K562 (cell line): ENCODE measurements around the gene PAH. TPM values are rescaled to one million over a fixed set of nuclear protein-coding genes. Genes with fewer than 3 reads are reported as not detected.

Source experiments
- ATAC-seq: fragments of 200-7000 bp; cut with Tn5 transposase; 3 replicates; pipeline ENCODE4 v1.9.1; 2020; ENCODE audit warnings: moderate library complexity
- BruUV-seq: library from RNA; stranded (reverse); fragments of 400-500 nt; replicated peaks from 2 replicates; lab custom pipeline; 2021; lab: Mats Ljungman, UMichigan
- CTCF ChIA-PET: fragments of 300-600 bp; formaldehyde crosslinking; extraction: SDS; loops from one replicate; lab custom pipeline; 2021; ENCODE audit warnings: low intra/inter-chr PET ratio; lab: Yijun Ruan, JAX
- POLR2A ChIA-PET: fragments of 300-600, 350-650 bp; sonication (Branson Sonifier 250); formaldehyde crosslinking; extraction: SDS; loops from one replicate; lab custom pipeline; 2021; ENCODE audit warnings: antibody characterized with exemption, inconsistent platforms; lab: Yijun Ruan, JAX
- DNase-seq, 4 experiments: peaks; one replicate each; pipeline versions ENCODE4 v3.0.0 to v3.0.0-alpha.2; 2011 to 2018; ENCODE audit warnings: low spot score in 3 of 4, mixed read lengths in 3 of 4; ENCODE audit errors: extremely low read depth in 1 of 4
- FAIRE-seq: peaks from 2 replicates; lab custom pipeline; 2011; peaks lifted over from hg19 to GRCh38; lab: Jason Lieb, UNC
- H2AFZ ChIP-seq: 2 replicates; pipeline ENCODE4 v1.6.0; 2011; ENCODE audit warnings: low read depth, low read length, control low read depth, inconsistent platforms
- H3K27ac ChIP-seq: fragments of 200-600 bp; 3 replicates; pipeline ENCODE4 v1.8.0; 2011; ENCODE audit warnings: low read depth, mild to moderate bottlenecking, control low read depth, inconsistent platforms, low read length, moderate library complexity, mixed read lengths; ENCODE audit errors: extremely low read depth
- H3K27me3 ChIP-seq, 2 experiments: fragments of 300-600 bp in 1 of 2; 2 replicates in 1 of 2; 3 replicates in 1 of 2; pipeline versions ENCODE4 v1.6.0 to v1.8.0; 2011; ENCODE audit warnings: inconsistent platforms in 2 of 2, low read length in 2 of 2, mild to moderate bottlenecking in 1 of 2, mixed read lengths in 1 of 2, moderate library complexity in 1 of 2; ENCODE audit not compliant: control insufficient read depth in 2 of 2, insufficient read depth in 2 of 2
- H3K36me3 ChIP-seq: fragments of 300-600 bp; 3 replicates; pipeline ENCODE4 v1.8.0; 2011; ENCODE audit warnings: mild to moderate bottlenecking, low read length, inconsistent platforms; ENCODE audit not compliant: control insufficient read depth, insufficient read depth
- H3K4me1 ChIP-seq, 2 experiments: fragments of 200-600 bp in 1 of 2; replicated peaks in 1 of 2; 2 replicates in 1 of 2; 3 replicates in 1 of 2; pipeline versions ENCODE4 v1.5.1 to v1.8.0; 2011; ENCODE audit warnings: inconsistent platforms in 2 of 2, low read length in 2 of 2, mild to moderate bottlenecking in 1 of 2, mixed read lengths in 1 of 2, moderate library complexity in 1 of 2; ENCODE audit not compliant: control insufficient read depth in 2 of 2, insufficient read depth in 2 of 2
- H3K4me2 ChIP-seq: 2 replicates; pipeline ENCODE4 v1.6.1; 2011; ENCODE audit warnings: low read length, control low read depth, inconsistent platforms, mixed read lengths; ENCODE audit not compliant: insufficient read depth
- H3K4me3 ChIP-seq: fragments of 200-600 bp; sonication (generic), shearing (Covaris generic); 2 replicates; pipeline ENCODE4 v1.5.1; 2016; ENCODE audit warnings: control low read depth, inconsistent platforms
- H3K79me2 ChIP-seq: fragments of 200-600 bp; 3 replicates; pipeline ENCODE4 v1.8.0; 2011; ENCODE audit warnings: low read length, inconsistent platforms; ENCODE audit not compliant: control insufficient read depth, insufficient read depth
- H3K9ac ChIP-seq, 2 experiments: 2 replicates each; pipeline versions ENCODE4 v1.6.0 to v1.6.1; 2011; ENCODE audit warnings: low read depth in 2 of 2, low read length in 2 of 2, control low read depth in 1 of 2, inconsistent platforms in 1 of 2, mild to moderate bottlenecking in 1 of 2, mixed read lengths in 1 of 2; ENCODE audit not compliant: insufficient read depth in 1 of 2
- H3K9me1 ChIP-seq: one replicate; pipeline ENCODE4 v1.6.0; 2011; ENCODE audit warnings: inconsistent platforms, mild to moderate bottlenecking, low read length, moderate library complexity; ENCODE audit not compliant: control insufficient read depth, insufficient read depth
- H3K9me3 ChIP-seq: replicated peaks from 2 replicates; pipeline ENCODE4 v1.5.1; 2011; ENCODE audit warnings: low read depth, low read length, inconsistent platforms; ENCODE audit not compliant: control insufficient read depth, insufficient read depth
- H4K20me1 ChIP-seq: replicated peaks from 2 replicates; pipeline ENCODE4 v1.6.1; 2011; ENCODE audit warnings: low read length, inconsistent platforms, mixed read lengths; ENCODE audit not compliant: control insufficient read depth, insufficient read depth
- BHLHE40 ChIP-seq: IDR thresholded peaks from 2 replicates; pipeline ENCODE4 v1.6.1; 2011; ENCODE audit warnings: low read length, improper control_type of control experiment
- C11orf30 ChIP-seq: fragments of 450-650 bp; IDR thresholded peaks from 2 replicates; pipeline ENCODE4 v1.6.1; 2016; ENCODE audit warnings: low read depth, mild to moderate bottlenecking
- COPS2 ChIP-seq: fragments of 450-650 bp; conservative IDR thresholded peaks from 2 replicates; pipeline ENCODE4 v1.6.1; 2016; ENCODE audit warnings: mild to moderate bottlenecking, moderate library complexity
- CTCF ChIP-seq, 3 experiments: IDR thresholded peaks in 2 of 3; conservative IDR thresholded peaks in 1 of 3; 2 replicates each; pipeline ENCODE4 v1.5.1; 2011 to 2012; ENCODE audit warnings: low read length in 3 of 3, mild to moderate bottlenecking in 3 of 3, control low read depth in 2 of 3, improper control_type of control experiment in 1 of 3, inconsistent platforms in 1 of 3, low read depth in 1 of 3, mixed read lengths in 1 of 3, moderate library complexity in 1 of 3; ENCODE audit not compliant: insufficient read depth in 2 of 3
- DEAF1 ChIP-seq: fragments of 450-650 bp; formaldehyde crosslinking; IDR thresholded peaks from 2 replicates; pipeline ENCODE4 v1.4.0; 2020; ENCODE audit warnings: mild to moderate bottlenecking, moderate library complexity
- RAD21 ChIP-seq, 2 experiments: fragments of 250-450 bp in 1 of 2; fragments of 450-650 bp in 1 of 2; sonication (Bioruptor Pico) in 1 of 2; formaldehyde crosslinking in 1 of 2; IDR thresholded peaks in 1 of 2; conservative IDR thresholded peaks in 1 of 2; 2 replicates each; pipeline versions ENCODE4 v1.4.0 to v1.8.0; 2020 to 2022; ENCODE audit warnings: mild to moderate bottlenecking in 2 of 2, moderate library complexity in 1 of 2
- SMARCB1 ChIP-seq: IDR thresholded peaks from 2 replicates; pipeline ENCODE4 v1.6.1; 2011; ENCODE audit warnings: improper control_type of control experiment, low read depth; ENCODE audit not compliant: insufficient read length
- SRF ChIP-seq, 2 experiments: fragments of 250-450, 450-650 bp in 1 of 2; sonication (Bioruptor Pico) in 1 of 2; sonication (generic) in 1 of 2; formaldehyde crosslinking; IDR thresholded peaks; 2 replicates each; pipeline versions ENCODE4 v1.5.0 to v1.5.1; 2020 to 2022; ENCODE audit warnings: mild to moderate bottlenecking in 1 of 2, missing genetic modification reagents in 1 of 2
- WGBS: fragments of 100-300 bp; shearing (Covaris generic); methylation state at CpG from one replicate; pipeline ENCODE4 v1.1.6; 2016; ENCODE audit warnings: low coverage, mixed read lengths; ENCODE audit not compliant: insufficient coverage; ENCODE audit errors: missing lambda C conversion rate; 5-methylcytosine and 5-hydroxymethylcytosine counted together
- in situ Hi-C: fragments of 300-500 bp; cut with MboI; formaldehyde crosslinking; loops from 4 replicates; pipeline ENCODE4 v1.15.0; 2018; ENCODE audit warnings: inconsistent platforms, mixed read lengths
- intact Hi-C: fragments of 100-400 bp; cut with micrococcal nuclease; formaldehyde crosslinking; loops from 2 replicates; pipeline ENCODE4 v1.14.2; 2022
- polyA plus RNA-seq, 8 experiments: library from polyadenylated mRNA; depleted of rRNA in 4 of 8; stranded (reverse) in 5 of 8; unstranded in 3 of 8; fragments of >200 nt; fragmentation: Nextera tagmentation in 2 of 8; fragmentation: Illumina TruSeq in 1 of 8; extraction: Ambion mirVana in 2 of 8; extraction: Trizol in 1 of 8; gene quantifications; 2 replicates each; pipeline versions ENCODE4 v1.2.1 to v1.2.3, GENCODE V29; 2011 to 2014; ENCODE audit warnings: inconsistent platforms in 1 of 8, missing spikeins in 1 of 8
- total RNA-seq, 7 experiments: library from RNA; depleted of rRNA in 6 of 7; stranded (reverse); fragments of >200 nt in 6 of 7; fragmentation: Illumina TruSeq in 2 of 7; extraction: Trizol in 2 of 7; gene quantifications; 2 replicates each; pipeline versions ENCODE4 v1.2.1 to v1.2.3, GENCODE V29; 2011 to 2021; ENCODE audit warnings: low replicate concordance in 1 of 7
- TF ChIP-seq, protein P1 (sequence below), 2 experiments: fragments of 450-650 bp; formaldehyde crosslinking in 1 of 2; IDR thresholded peaks; 2 replicates each; pipeline versions ENCODE4 v1.4.0 to v1.6.1; 2014 to 2020; ENCODE audit warnings: mild to moderate bottlenecking in 2 of 2, borderline replicate concordance in 1 of 2, low read depth in 1 of 2

Gene PAH
- total and polyA plus RNA-seq, 9 of the 15 experiments (the other 6 are each of a cell fraction or from before 2014, with no cell fraction given), result 0.13 to 0.75 (median 0.69) TPM; not detected in 6

- in situ Hi-C loops, result no loop called here
- no TSS peak for BruUV-seq
- FAIRE-seq (peak; percentile 80), ATAC-seq (peak; percentile 60; the same call in 2 of the 3 replicates), DNase-seq (peak; percentile 45 to 56 (median 52))
- H3K9ac ChIP-seq, result no peak overlapping the region
- no peak overlapping the region for H2AFZ ChIP-seq
- H3K4me3 ChIP-seq, result no peak overlapping the region
- peaks cover 0 to 3% of the 10 kb centered on the region in 2 experiments; a peak in 1 of 5 replicates for H3K4me1 ChIP-seq
- H3K27me3 ChIP-seq, result no peaks in the 10 kb centered on the region
- H3K4me2 ChIP-seq, result no peak overlapping the region
- no peaks in the 10 kb centered on the region for H3K36me3 ChIP-seq
- no peaks in the 10 kb centered on the region for H3K9me3 ChIP-seq
- no peak overlapping the region for H3K27ac ChIP-seq
- POLR2A ChIA-PET, result no interaction called here
- CTCF ChIA-PET, result interaction anchor here (1.6 to 1.7 kb wide), 2 partner anchors 600 to 684 kb away, joined by 7 to 10 read pairs; no protein-coding TSS in a partner anchor
- H4K20me1 ChIP-seq, result no peaks in the 10 kb centered on the region
- intact Hi-C loops, result loop anchor here (1.0 to 5.0 kb wide), 4 partner anchors 67 to 683 kb away; no protein-coding TSS in a partner anchor
- WGBS, result under 1% methylated on average over 11 of the region's 11 CpGs
- no peaks in the 10 kb centered on the region for H3K9me1 ChIP-seq
- H3K79me2 ChIP-seq, result no peaks in the 10 kb centered on the region
- TF ChIP-seq RAD21 (CRISPR knock-in tag; conservative IDR thresholded peaks at IDR 0.05 in 1 of 2, IDR thresholded peaks at IDR 0.05 in 1 of 2) (peak; percentile 55 to 77), BHLHE40 (no peak), C11orf30 (no peak), COPS2 (no peak), SMARCB1 (no peak), DEAF1 (peak; percentile 39; the same call in 1 of the 2 replicates), CTCF (IDR thresholded peaks at IDR 0.05 in 2 of 3, conservative IDR thresholded peaks at IDR 0.05 in 1 of 3; ENCODE audit: insufficient read depth in 2 of 3, low read depth in 1 of 3, low read length in 3 of 3) (peak; percentile 67 to 86 (median 77)), SRF (CRISPR knock-in tag; IDR thresholded peaks at IDR 0.05) (no peak)
- TF ChIP-seq, protein P1, sequence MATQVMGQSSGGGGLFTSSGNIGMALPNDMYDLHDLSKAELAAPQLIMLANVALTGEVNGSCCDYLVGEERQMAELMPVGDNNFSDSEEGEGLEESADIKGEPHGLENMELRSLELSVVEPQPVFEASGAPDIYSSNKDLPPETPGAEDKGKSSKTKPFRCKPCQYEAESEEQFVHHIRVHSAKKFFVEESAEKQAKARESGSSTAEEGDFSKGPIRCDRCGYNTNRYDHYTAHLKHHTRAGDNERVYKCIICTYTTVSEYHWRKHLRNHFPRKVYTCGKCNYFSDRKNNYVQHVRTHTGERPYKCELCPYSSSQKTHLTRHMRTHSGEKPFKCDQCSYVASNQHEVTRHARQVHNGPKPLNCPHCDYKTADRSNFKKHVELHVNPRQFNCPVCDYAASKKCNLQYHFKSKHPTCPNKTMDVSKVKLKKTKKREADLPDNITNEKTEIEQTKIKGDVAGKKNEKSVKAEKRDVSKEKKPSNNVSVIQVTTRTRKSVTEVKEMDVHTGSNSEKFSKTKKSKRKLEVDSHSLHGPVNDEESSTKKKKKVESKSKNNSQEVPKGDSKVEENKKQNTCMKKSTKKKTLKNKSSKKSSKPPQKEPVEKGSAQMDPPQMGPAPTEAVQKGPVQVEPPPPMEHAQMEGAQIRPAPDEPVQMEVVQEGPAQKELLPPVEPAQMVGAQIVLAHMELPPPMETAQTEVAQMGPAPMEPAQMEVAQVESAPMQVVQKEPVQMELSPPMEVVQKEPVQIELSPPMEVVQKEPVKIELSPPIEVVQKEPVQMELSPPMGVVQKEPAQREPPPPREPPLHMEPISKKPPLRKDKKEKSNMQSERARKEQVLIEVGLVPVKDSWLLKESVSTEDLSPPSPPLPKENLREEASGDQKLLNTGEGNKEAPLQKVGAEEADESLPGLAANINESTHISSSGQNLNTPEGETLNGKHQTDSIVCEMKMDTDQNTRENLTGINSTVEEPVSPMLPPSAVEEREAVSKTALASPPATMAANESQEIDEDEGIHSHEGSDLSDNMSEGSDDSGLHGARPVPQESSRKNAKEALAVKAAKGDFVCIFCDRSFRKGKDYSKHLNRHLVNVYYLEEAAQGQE (IDR thresholded peaks at IDR 0.05; ENCODE audit: borderline replicate concordance), result peak; percentile 52
- TF ChIP-seq, protein P1 (CRISPR knock-in tag; IDR thresholded peaks at IDR 0.05; ENCODE audit: low read depth), result no peak
Observed at GRCh38 chr12:102948941-102949352, 31.9 kb upstream of the PAH start.
